ENCODE data around the gene GTPBP4. TPM values are rescaled to one million over a fixed set of nuclear protein-coding genes. Genes with fewer than 3 reads are reported as not detected.

GTPBP4 gene
- total and polyA plus RNA-seq, 5 experiments from 2014 or later = 22.7 to 67.7 (median 29.8) TPM

DNA sequence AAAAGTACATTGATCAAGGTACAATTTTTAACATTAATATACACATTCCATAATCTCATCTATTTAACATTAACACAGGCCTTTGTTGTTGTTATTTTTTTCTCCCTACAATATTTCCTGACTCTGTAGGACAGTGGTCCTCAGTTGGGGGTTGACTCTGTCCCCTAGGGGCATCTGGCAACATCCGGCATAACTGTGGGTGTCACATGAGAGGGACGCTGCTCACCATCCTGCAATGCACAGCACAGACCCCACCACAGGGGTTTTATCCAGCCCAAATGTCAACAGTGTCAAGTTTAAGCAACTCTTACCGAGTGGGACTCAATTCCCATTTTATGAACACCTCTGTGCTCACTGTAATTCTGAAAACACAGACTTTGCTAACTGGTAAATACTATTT, 51.9 kb downstream of the GTPBP4 start:
- Mint-ChIP-seq H3K27me3 (no peaks in the 10 kb centered on the region), H3K4me1 (peaks cover 22 to 24% (median 22%) of the 10 kb centered on the region in 4 donors), H3K36me3 (peaks cover 5 to 45% (median 5%) of the 10 kb centered on the region in 3 donors), H3K27ac (peak overlapping the region in 4 of 10 donors; percentile 13 to 76 (median 45)), H3K4me3 (no peak overlapping the region), H3K9me3 (no peaks in the 10 kb centered on the region)
- ATAC-seq = no peak
- POLR2A ChIA-PET = no interaction called here
- DNase-seq = no peak

DNA sequence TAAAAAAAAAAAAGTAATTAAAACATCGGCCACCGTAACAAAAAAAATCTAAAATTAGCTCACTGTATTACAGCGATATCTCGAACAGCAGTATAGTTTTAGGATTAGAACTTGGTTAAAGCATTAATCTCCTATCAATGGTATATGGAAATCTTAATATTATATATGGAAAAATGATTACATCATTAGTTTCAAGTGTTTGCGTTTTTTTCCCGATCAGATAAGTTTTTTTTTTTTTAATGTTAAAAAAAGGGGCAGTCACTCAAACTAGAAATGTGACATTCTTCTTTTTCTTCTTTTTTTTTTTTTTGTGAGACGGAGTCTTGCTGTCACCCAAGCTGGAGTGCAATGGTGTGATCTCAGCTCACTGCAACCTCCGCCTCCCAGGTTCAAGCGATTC, 53.3 kb downstream of the GTPBP4 start:
- no peak for DNase-seq
- ATAC-seq = no peak
- Mint-ChIP-seq H3K4me3 (no peak overlapping the region), H3K4me1 (peaks cover 24 to 36% (median 31%) of the 10 kb centered on the region in 4 donors), H3K27me3 (no peaks in the 10 kb centered on the region), H3K27ac (peak overlapping the region in 2 of 10 donors; percentile 29 to 69), H3K36me3 (peaks cover 5 to 48% (median 5%) of the 10 kb centered on the region in 3 donors), H3K9me3 (no peaks in the 10 kb centered on the region)
- POLR2A ChIA-PET = interaction anchor here (1.8 kb wide), 1 partner anchor 15 kb away, joined by 6 read pairs; the partner anchor contains the start of gene WDR37

DNA sequence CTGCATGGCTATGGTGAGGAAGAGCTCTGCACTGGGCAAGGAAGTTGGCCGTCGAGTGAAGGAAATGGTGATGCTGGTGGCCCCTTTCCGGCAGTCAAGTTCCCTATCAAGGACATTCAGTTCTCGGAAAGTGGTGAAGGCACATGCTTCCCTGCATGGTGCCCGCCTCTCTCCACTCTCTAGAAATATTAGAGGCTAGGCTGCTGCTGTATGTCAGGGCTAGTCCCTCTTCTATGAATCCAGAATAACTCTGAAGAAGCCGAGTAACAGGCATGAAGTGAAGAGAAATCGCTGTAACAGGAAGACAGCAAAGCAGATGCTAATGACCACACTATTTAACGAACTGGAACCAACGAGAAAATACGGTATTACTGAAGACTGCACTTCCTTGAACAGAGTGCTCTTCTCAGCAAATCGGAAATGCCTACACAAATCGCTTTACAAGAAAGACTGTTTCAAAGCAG, 55.3 kb downstream of the GTPBP4 start:
- peak in 3 of 10 donors; percentile 15 to 45 (median 41) for DNase-seq
- no peaks in the 10 kb centered on the region for H3K27me3 Mint-ChIP-seq
- no peaks in the 10 kb centered on the region for H3K9me3 Mint-ChIP-seq
- peak overlapping the region; percentile 69 to 88 (median 78) for H3K4me3 Mint-ChIP-seq
- peaks cover 5 to 39% (median 5%) of the 10 kb centered on the region in 3 donors for H3K36me3 Mint-ChIP-seq
- peaks cover 27 to 45% (median 42%) of the 10 kb centered on the region in 4 donors for H3K4me1 Mint-ChIP-seq
- ATAC-seq = peak; percentile 14 to 34
- H3K27ac Mint-ChIP-seq = peak overlapping the region; percentile 82 to 96 (median 88)
- POLR2A ChIA-PET = interaction anchor here (1.3 to 1.5 kb wide), 2 partner anchors 13 to 54 kb away, joined by 3 to 5 read pairs; partner anchors contain the start of gene WDR37

DNA sequence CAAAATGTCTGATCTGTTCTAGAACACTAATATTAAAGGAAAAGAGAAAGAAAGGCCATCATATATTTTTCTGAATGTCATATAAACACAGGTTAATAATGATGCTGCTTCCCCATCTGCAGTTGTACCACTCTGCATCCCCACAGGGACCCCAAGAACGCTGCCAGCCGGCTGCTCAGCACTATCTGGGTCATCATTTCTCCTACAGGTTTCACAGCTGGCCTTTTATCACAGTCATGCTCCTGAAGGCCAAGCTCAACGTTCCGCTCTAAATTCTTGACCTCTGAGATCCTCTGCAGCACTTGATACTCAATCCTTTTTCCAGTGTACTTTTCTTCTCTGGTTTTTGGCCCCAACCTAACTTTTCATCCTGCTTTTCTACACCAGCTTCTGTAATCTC, 55.9 kb downstream of the GTPBP4 start:
- DNase-seq (no peak), ATAC-seq (no peak)
- Mint-ChIP-seq H3K4me3 (peak overlapping the region; percentile 69 to 88 (median 78)), H3K4me1 (peaks cover 27 to 47% (median 42%) of the 10 kb centered on the region in 4 donors), H3K27ac (peak overlapping the region; percentile 82 to 96 (median 88)), H3K27me3 (no peaks in the 10 kb centered on the region), H3K9me3 (no peaks in the 10 kb centered on the region), H3K36me3 (peaks cover 5 to 38% (median 5%) of the 10 kb centered on the region in 3 donors)
- POLR2A ChIA-PET = interaction anchor here (1.3 to 1.5 kb wide), 2 partner anchors 12 to 54 kb away, joined by 3 to 5 read pairs; partner anchors contain the start of gene WDR37

DNA sequence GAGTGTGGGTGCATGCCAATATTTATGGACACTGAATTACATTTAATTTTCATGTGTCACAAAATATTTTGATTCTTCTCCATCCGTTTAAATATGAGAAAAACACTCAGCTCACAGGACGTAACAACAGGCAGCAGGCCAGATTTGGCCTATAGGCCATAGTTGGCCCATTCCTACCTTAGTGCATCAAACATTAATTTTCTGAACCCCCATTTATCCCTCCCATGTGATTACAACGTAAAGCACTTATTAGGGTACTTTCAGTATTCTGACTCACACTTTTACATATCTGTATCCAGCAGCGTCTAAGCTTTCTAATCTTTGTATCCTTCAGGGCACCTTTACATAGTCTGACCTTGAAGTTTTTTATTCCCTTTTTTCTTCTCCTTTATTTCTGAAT, 56.7 kb downstream of the GTPBP4 start:
- no peaks in the 10 kb centered on the region for H3K27me3 Mint-ChIP-seq
- DNase-seq = no peak
- H3K4me3 Mint-ChIP-seq = peak overlapping the region in 8 of 10 donors; percentile 20 to 80 (median 58)
- POLR2A ChIA-PET = interaction anchor here (1.5 kb wide), 1 partner anchor 55 kb away, joined by 3 read pairs; no protein-coding TSS in a partner anchor
- H3K9me3 Mint-ChIP-seq = no peaks in the 10 kb centered on the region
- no peak for ATAC-seq
- H3K27ac Mint-ChIP-seq = peak overlapping the region in 9 of 10 donors; percentile 76 to 94 (median 86)
- H3K4me1 Mint-ChIP-seq = peaks cover 29 to 51% (median 44%) of the 10 kb centered on the region in 4 donors
- peaks cover 5 to 35% (median 5%) of the 10 kb centered on the region in 3 donors for H3K36me3 Mint-ChIP-seq

DNA sequence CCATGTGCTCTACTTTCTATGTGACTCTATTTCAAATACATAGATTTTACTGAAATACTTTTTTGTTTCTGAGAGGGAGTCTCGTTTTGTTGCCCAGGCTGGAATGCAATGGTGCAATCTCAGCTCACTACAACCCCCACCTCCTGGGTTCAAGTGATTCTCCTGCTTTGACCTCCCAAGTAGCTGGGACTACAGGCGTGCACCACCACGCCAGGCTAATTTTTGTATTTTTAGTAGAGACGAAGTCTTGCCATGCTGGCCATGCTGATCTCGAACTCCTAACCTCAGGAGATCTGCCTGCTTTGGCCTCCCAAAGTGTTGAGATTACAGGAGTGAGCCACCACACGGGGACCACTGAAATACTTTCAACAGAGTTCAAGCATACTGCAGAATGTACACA, 57.2 kb downstream of the GTPBP4 start:
- H3K9me3 Mint-ChIP-seq = no peaks in the 10 kb centered on the region
- POLR2A ChIA-PET = interaction anchor here (0.7 kb wide), 1 partner anchor 114 kb away, joined by 4 read pairs; the partner anchor contains the start of gene LARP4B
- ATAC-seq (no peak), DNase-seq (no peak)
- no peaks in the 10 kb centered on the region for H3K27me3 Mint-ChIP-seq
- H3K4me1 Mint-ChIP-seq = peaks cover 25 to 54% (median 47%) of the 10 kb centered on the region in 4 donors
- H3K4me3 Mint-ChIP-seq = peak overlapping the region in 6 of 10 donors; percentile 30 to 80 (median 64)
- peak overlapping the region; percentile 76 to 94 (median 84) for H3K27ac Mint-ChIP-seq
- H3K36me3 Mint-ChIP-seq = peaks cover 2 to 31% (median 3%) of the 10 kb centered on the region in 3 donors

DNA sequence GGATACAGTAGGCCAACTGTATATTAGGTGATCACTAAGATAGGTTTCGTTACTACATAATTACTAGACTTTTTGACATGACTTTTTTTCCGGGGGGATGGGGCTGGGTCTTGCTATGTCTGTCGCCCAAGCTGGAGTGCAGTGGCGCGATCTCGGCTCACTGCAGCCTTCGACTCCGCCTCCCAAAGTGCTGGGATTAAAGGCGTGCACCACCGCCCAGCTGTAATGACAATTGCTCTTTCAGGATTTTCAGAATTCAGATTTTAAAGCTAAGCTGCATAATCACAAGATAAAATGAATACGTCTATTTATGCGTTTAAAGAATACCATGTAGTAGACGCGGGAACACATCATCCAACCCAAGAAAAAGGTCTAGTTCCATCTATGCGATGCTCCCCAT, 59.7 kb downstream of the GTPBP4 start:
- Mint-ChIP-seq H3K4me3 (peak overlapping the region; percentile 91 to 97 (median 94)), H3K4me1 (peaks cover 29 to 77% (median 67%) of the 10 kb centered on the region in 4 donors), H3K36me3 (peaks cover 0 to 20% (median 4%) of the 10 kb centered on the region in 3 donors), H3K9me3 (no peaks in the 10 kb centered on the region), H3K27ac (peak overlapping the region; percentile 94 to 99 (median 98)), H3K27me3 (no peaks in the 10 kb centered on the region)
- DNase-seq (no peak), ATAC-seq (no peak)
- POLR2A ChIA-PET = interaction anchor here (1.0 to 2.9 kb wide), 6 partner anchors 10 to 32 kb away, joined by 3 to 26 read pairs (median 4); no protein-coding TSS in a partner anchor

DNA sequence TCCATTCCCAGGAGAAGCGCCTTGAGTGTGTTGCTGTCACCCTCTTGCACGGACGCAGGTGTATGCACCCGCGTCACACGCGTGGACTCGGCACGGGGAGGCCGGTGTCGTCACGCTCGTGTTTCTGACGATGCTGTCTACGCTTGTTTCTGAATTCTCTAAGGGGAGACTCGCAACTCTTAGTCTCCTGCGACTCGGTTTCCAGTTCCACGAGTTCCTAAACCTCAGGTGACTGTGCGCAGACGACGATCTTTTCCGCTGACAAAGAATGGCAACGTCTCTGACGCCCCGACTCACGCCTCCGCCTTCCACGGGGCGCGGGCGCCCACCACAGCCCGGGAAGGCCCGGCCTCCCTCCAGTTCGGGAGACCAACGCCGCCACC, 60.1 kb downstream of the GTPBP4 start:
- Mint-ChIP-seq H3K4me3 (peak overlapping the region; percentile 91 to 97 (median 94)), H3K27me3 (no peaks in the 10 kb centered on the region), H3K27ac (peak overlapping the region; percentile 94 to 99 (median 98)), H3K4me1 (peaks cover 29 to 76% (median 67%) of the 10 kb centered on the region in 4 donors), H3K9me3 (no peaks in the 10 kb centered on the region), H3K36me3 (peaks cover 0 to 20% (median 4%) of the 10 kb centered on the region in 3 donors)
- ATAC-seq = peak; percentile 26 to 29
- peak in 7 of 10 donors; percentile 45 to 81 (median 77) for DNase-seq
- POLR2A ChIA-PET = interaction anchor here (0.7 to 2.9 kb wide), 11 partner anchors 10 to 117 kb away, joined by 3 to 26 read pairs (median 5); partner anchors contain the start of genes GTPBP4 and LARP4B

DNA sequence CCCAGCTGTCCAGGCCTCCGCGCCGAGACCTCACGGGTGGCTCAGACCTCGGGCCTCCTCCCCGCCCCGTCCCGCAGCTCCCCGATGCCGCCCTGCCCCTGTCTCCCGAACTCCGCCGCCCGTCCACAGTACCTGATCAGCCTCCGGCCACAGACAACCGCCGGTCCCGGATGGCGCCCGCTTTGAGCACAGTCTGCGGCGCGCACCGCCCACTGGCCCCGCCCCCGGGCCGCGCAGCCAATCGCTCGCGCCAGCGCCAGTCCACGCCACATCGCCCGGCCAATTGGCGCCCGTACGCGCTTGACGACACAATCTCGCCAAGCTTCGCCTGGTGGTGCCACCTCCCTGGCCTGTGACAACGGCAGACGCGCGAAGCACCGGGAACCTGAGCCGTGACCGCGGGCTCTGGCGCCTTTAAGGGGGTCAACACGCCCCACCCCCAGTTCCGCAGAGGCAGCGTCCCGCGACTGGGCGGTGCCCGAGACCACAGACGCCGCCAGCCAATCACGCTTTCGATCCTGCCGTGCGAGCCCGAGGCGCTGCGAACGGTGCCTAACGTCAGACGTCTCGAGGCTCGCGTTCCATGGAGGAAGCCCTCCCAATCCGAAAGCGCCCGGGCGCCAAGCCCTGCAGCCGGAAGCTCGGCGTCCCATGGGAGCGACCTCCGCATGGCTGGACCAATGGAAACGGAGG, 60.6 kb downstream of the GTPBP4 start, which contains the start of gene IDI1:
TSS of gene IDI1 (minus strand) at position 388 of the 693 bp plus-strand sequence. CDS start at position 272, 116 bp downstream.
- Mint-ChIP-seq H3K9me3 (no peaks in the 10 kb centered on the region), H3K27ac (peak within 1 kb of the TSS; percentile 94 to 99 (median 98)), H3K4me3 (peak within 1 kb of the TSS; percentile 91 to 97 (median 94))

DNA sequence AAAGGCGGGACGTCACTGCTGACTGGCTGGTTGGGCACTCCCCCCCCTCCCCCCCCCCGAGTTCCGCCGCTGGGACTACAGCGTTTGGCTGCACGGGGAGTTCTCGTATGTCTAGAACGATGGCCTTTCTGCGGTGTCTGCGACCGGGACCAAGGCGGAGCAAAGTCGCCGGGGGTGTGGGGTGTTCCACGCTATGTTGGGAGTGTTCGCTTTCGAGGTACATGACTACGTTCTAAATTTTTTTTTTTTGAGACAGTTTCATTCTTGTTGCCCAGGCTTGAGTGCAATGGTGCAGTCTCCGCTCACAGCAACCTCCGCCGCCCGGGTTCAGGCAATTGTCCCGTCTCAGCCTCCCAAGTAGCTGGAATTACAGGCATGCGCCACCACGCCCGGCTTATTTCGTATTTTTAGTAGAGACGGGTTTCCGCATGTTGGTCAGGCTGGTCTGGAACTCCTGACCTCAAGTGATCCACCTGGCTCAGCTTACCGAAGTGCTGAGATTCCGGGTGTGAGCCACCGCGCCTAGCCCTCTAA, 61.3 kb downstream of the GTPBP4 start:
- no peaks in the 10 kb centered on the region for H3K9me3 Mint-ChIP-seq
- POLR2A ChIA-PET = interaction anchor here (0.7 to 2.9 kb wide), 10 partner anchors 9 to 914 kb away, joined by 3 to 26 read pairs (median 6); partner anchors contain the start of genes GTPBP4, LARP4B and ZMYND11
- ATAC-seq = no peak
- H3K36me3 Mint-ChIP-seq = peaks cover 0 to 23% (median 4%) of the 10 kb centered on the region in 3 donors
- peak in 1 of 10 donors; percentile 28 for DNase-seq
- peak overlapping the region; percentile 91 to 97 (median 94) for H3K4me3 Mint-ChIP-seq
- peaks cover 20 to 76% (median 67%) of the 10 kb centered on the region in 4 donors for H3K4me1 Mint-ChIP-seq
- no peaks in the 10 kb centered on the region for H3K27me3 Mint-ChIP-seq
- peak overlapping the region; percentile 94 to 99 (median 98) for H3K27ac Mint-ChIP-seq

More for the DNA sequence above, 60.6 kb downstream of the GTPBP4 start, which contains the start of gene IDI1:
- POLR2A ChIA-PET = interaction anchor here (0.7 to 2.9 kb wide), 13 partner anchors 9 to 153 kb away, joined by 3 to 26 read pairs (median 5); partner anchors contain the start of genes GTPBP4 and LARP4B
- H3K36me3 Mint-ChIP-seq = peaks cover 0 to 21% (median 4%) of the 10 kb centered on the region in 3 donors
- ATAC-seq (peak; percentile 81 to 83), DNase-seq (peak; percentile 94 to 98 (median 96))
- no peaks in the 10 kb centered on the region for H3K27me3 Mint-ChIP-seq
- H3K4me1 Mint-ChIP-seq = peaks cover 24 to 76% (median 67%) of the 10 kb centered on the region in 4 donors

DNA sequence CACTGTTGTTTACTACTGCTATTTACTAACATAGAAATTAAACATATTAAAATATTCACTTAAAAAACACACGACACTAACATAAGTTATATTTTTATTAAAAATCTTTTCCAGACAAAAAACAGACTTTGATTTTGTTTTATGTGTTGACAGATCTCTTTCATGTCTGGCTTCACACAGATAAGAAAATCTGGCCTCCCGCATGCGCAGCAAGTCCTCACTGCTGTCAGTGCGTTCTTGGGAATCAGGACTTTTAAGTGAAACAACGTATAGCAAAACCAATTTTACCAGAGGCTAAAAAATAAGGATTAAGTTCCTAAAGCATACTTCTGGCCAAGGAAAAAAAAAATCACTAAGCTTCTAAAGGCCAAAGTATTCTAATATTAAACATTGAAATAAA, 61.9 kb downstream of the GTPBP4 start:
- no peak for ATAC-seq
- H3K36me3 Mint-ChIP-seq = peaks cover 0 to 22% (median 4%) of the 10 kb centered on the region in 3 donors
- POLR2A ChIA-PET = interaction anchor here (1.0 to 2.9 kb wide), 6 partner anchors 8 to 915 kb away, joined by 4 to 26 read pairs (median 10); partner anchors contain the start of genes LARP4B and ZMYND11
- H3K9me3 Mint-ChIP-seq = no peaks in the 10 kb centered on the region
- H3K4me1 Mint-ChIP-seq = peaks cover 16 to 76% (median 67%) of the 10 kb centered on the region in 4 donors
- no peaks in the 10 kb centered on the region for H3K27me3 Mint-ChIP-seq
- DNase-seq = peak in 1 of 10 donors; percentile 35
- H3K4me3 Mint-ChIP-seq = peak overlapping the region; percentile 91 to 97 (median 94)
- peak overlapping the region; percentile 79 to 99 (median 98) for H3K27ac Mint-ChIP-seq
